H9 (cell line): ENCODE results near the gene KLF11. TPM values are rescaled to one million over a fixed set of nuclear protein-coding genes. Genes with fewer than 3 reads are reported as not detected.
A peak's percentile ranks its signal among the peaks of the same experiment; 100 is the strongest.

Experiments
- DNase-seq: peaks from one replicate; pipeline ENCODE4 v3.0.0-alpha.2; 2017
- H2AFZ ChIP-seq: one replicate; pipeline ENCODE4 v1.6.1; 2013; ENCODE audit warnings: mild to moderate bottlenecking, low read length, control low read depth, moderate library complexity
- H2AK5ac ChIP-seq: 2 replicates; pipeline ENCODE4 v1.6.1; 2013; ENCODE audit warnings: low read length, control low read depth, mixed read lengths; ENCODE audit not compliant: insufficient read length
- H2BK120ac ChIP-seq: one replicate; pipeline ENCODE4 v1.6.1; 2013; ENCODE audit warnings: low read depth, mild to moderate bottlenecking, low read length, control low read depth, inconsistent platforms; ENCODE audit not compliant: poor library complexity, severe bottlenecking
- H2BK12ac ChIP-seq: 2 replicates; pipeline ENCODE4 v1.6.1; 2013; ENCODE audit warnings: low read length, control low read depth, mixed read lengths, low read depth; ENCODE audit not compliant: insufficient read length
- H2BK15ac ChIP-seq: 2 replicates; pipeline ENCODE4 v1.6.1; 2013; ENCODE audit warnings: low read depth, low read length, control low read depth
- H2BK20ac ChIP-seq: one replicate; pipeline ENCODE4 v1.6.1; 2013; ENCODE audit warnings: low read depth, mild to moderate bottlenecking, low read length, control low read depth, inconsistent platforms; ENCODE audit not compliant: poor library complexity, severe bottlenecking
- H2BK5ac ChIP-seq: 2 replicates; pipeline ENCODE4 v1.6.1; 2013; ENCODE audit warnings: low read length, control low read depth, mixed read lengths; ENCODE audit not compliant: insufficient read length
- H3K14ac ChIP-seq: 2 replicates; pipeline ENCODE4 v1.6.1; 2013; ENCODE audit warnings: low read length, control low read depth; ENCODE audit not compliant: insufficient read depth
- H3K18ac ChIP-seq: 2 replicates; pipeline ENCODE4 v1.6.1; 2013; ENCODE audit warnings: low read depth, mild to moderate bottlenecking, mixed read lengths, low read length, control low read depth; ENCODE audit not compliant: insufficient read length
- H3K23ac ChIP-seq: 2 replicates; pipeline ENCODE4 v1.6.1; 2013; ENCODE audit warnings: low read length, control low read depth, mixed read lengths, low read depth; ENCODE audit not compliant: insufficient read length
- H3K23me2 ChIP-seq: 2 replicates; pipeline ENCODE4 v1.6.1; 2013; ENCODE audit warnings: low read depth, mild to moderate bottlenecking, mixed read lengths, low read length, control low read depth; ENCODE audit not compliant: insufficient read length, poor library complexity, severe bottlenecking
- H3K27ac ChIP-seq: 2 replicates; pipeline ENCODE4 v1.5.1; 2013; ENCODE audit warnings: low read length, control low read depth, mixed read lengths, low read depth; ENCODE audit not compliant: insufficient read length
- H3K27me3 ChIP-seq: 2 replicates; pipeline ENCODE4 v1.6.1; 2013; ENCODE audit warnings: low read length, control low read depth, inconsistent platforms; ENCODE audit not compliant: insufficient read depth
- H3K4ac ChIP-seq: 2 replicates; pipeline ENCODE4 v1.6.1; 2013; ENCODE audit warnings: low read depth, mild to moderate bottlenecking, control low read depth, inconsistent platforms, low read length, moderate library complexity
- H3K4me1 ChIP-seq: 2 replicates; pipeline ENCODE4 v1.6.1; 2013; ENCODE audit warnings: low read length, control low read depth, inconsistent platforms; ENCODE audit not compliant: insufficient read depth
- H3K4me2 ChIP-seq: 2 replicates; pipeline ENCODE4 v1.6.1; 2013; ENCODE audit warnings: low read length, control low read depth, mixed read lengths; ENCODE audit not compliant: insufficient read length, insufficient read depth
- H3K56ac ChIP-seq: 2 replicates; pipeline ENCODE4 v1.6.1; 2013; ENCODE audit warnings: low read depth, mild to moderate bottlenecking, mixed read lengths, low read length, control low read depth; ENCODE audit not compliant: insufficient read length
- H3K79me1 ChIP-seq: 2 replicates; pipeline ENCODE4 v1.6.1; 2013; ENCODE audit warnings: low read depth, mild to moderate bottlenecking, moderate library complexity, low read length, control low read depth, inconsistent platforms; ENCODE audit not compliant: insufficient read depth, poor library complexity, severe bottlenecking
- H3K79me2 ChIP-seq: 2 replicates; pipeline ENCODE4 v1.6.1; 2013; ENCODE audit warnings: low read length, control low read depth, inconsistent platforms; ENCODE audit not compliant: insufficient read depth
- H3K9ac ChIP-seq: 2 replicates; pipeline ENCODE4 v1.6.1; 2013; ENCODE audit warnings: low read length, control low read depth, mixed read lengths; ENCODE audit not compliant: insufficient read length; ENCODE audit errors: extremely low read depth
- H3K9me3 ChIP-seq: one replicate; pipeline ENCODE4 v1.6.1; 2013; ENCODE audit warnings: low read depth, low read length, inconsistent platforms; ENCODE audit not compliant: control insufficient read depth
- H3T11ph ChIP-seq: one replicate; pipeline ENCODE4 v1.6.1; 2013; ENCODE audit warnings: mild to moderate bottlenecking, low read length, control low read depth, inconsistent platforms
- H4K20me1 ChIP-seq: one replicate; pipeline ENCODE4 v1.6.1; 2013; ENCODE audit not compliant: control insufficient read depth, insufficient read length, insufficient read depth
- H4K5ac ChIP-seq: 2 replicates; pipeline ENCODE4 v1.6.1; 2013; ENCODE audit warnings: low read depth, mild to moderate bottlenecking, mixed read lengths, low read length, control low read depth; ENCODE audit not compliant: insufficient read length
- H4K8ac ChIP-seq: replicated peaks from 2 replicates; pipeline ENCODE4 v1.6.1; 2013; ENCODE audit warnings: low read length, control low read depth, mixed read lengths, low read depth; ENCODE audit not compliant: insufficient read length
- H4K91ac ChIP-seq: 2 replicates; pipeline ENCODE4 v1.6.1; 2013; ENCODE audit warnings: low read depth, mild to moderate bottlenecking, moderate library complexity, mixed read lengths, low read length, control low read depth; ENCODE audit not compliant: insufficient read length
- H3K27ac Mint-ChIP-seq, 3 experiments: 2 replicates in 2 of 3; 3 replicates in 1 of 3; pipeline ENCODE4 v1.8.0; 2020 to 2021; ENCODE audit warnings: mixed read lengths in 3 of 3, mild to moderate bottlenecking in 1 of 3, moderate library complexity in 1 of 3
- H3K27me3 Mint-ChIP-seq: 2 replicates; pipeline ENCODE4 v1.8.0; 2021; ENCODE audit warnings: low read depth, mild to moderate bottlenecking, moderate library complexity, mixed read lengths
- H3K36me3 Mint-ChIP-seq, 3 experiments: 2 replicates in 2 of 3; 3 replicates in 1 of 3; pipeline ENCODE4 v1.8.0; 2020 to 2021; ENCODE audit warnings: low read depth in 3 of 3, mixed read lengths in 3 of 3; ENCODE audit not compliant: insufficient read depth in 1 of 3
- H3K4me1 Mint-ChIP-seq, 2 experiments: 2 replicates each; pipeline ENCODE4 v1.8.0; 2020; ENCODE audit warnings: mixed read lengths in 2 of 2
- H3K4me3 Mint-ChIP-seq, 2 experiments: 2 replicates in 1 of 2; 3 replicates in 1 of 2; pipeline ENCODE4 v1.8.0; 2020 to 2021; ENCODE audit warnings: mild to moderate bottlenecking in 2 of 2, mixed read lengths in 2 of 2, moderate library complexity in 1 of 2
- H3K9me3 Mint-ChIP-seq, 2 experiments: 2 replicates in 1 of 2; 3 replicates in 1 of 2; pipeline ENCODE4 v1.8.0; 2020; ENCODE audit warnings: mild to moderate bottlenecking in 2 of 2, mixed read lengths in 2 of 2, moderate library complexity in 1 of 2
- CTCF ChIP-seq: fragments of 200-600 bp; sonication (generic); conservative IDR thresholded peaks from 3 replicates; pipeline ENCODE4 v1.8.0; 2021; ENCODE audit warnings: antibody characterized with exemption, mild to moderate bottlenecking
- WGBS: extraction: QIAGEN DNeasy Blood & Tissue Kit; methylation state at CpG from one replicate; pipeline ENCODE4 v1.1.7; 2013; ENCODE audit warnings: missing lambda C conversion rate, low lambda C conversion rate, mixed read lengths; ENCODE audit not compliant: insufficient read length; ENCODE audit errors: extremely low coverage; 5-methylcytosine and 5-hydroxymethylcytosine counted together
- total RNA-seq: library from RNA; stranded (reverse); gene quantifications from 2 replicates; pipeline ENCODE4 v1.2.1, GENCODE V29; 2021

KLF11 gene
- total RNA-seq, 1 experiment from 2014 or later, result 15.5 TPM

- Histone ChIP-seq H2BK20ac (no peak overlapping the region), H3K79me1 (no peaks in the 10 kb centered on the region), H4K5ac (no peak overlapping the region), H4K8ac (no peak overlapping the region), H4K20me1 (no peaks in the 10 kb centered on the region), H3K18ac (no peak overlapping the region), H3K23me2 (no peaks in the 10 kb centered on the region), H3K79me2 (no peaks in the 10 kb centered on the region), H2BK15ac (no peak overlapping the region), H4K91ac (no peak overlapping the region), H3K56ac (no peak overlapping the region), H3K27me3 (no peaks in the 10 kb centered on the region), H3T11ph (no peak overlapping the region), H3K27ac (no peak overlapping the region), H3K9ac (no peak overlapping the region), H2AFZ (no peak overlapping the region), H3K9me3 (no peaks in the 10 kb centered on the region), H2AK5ac (no peak overlapping the region), H2BK5ac (no peak overlapping the region), H2BK120ac (no peak overlapping the region), H3K14ac (no peak overlapping the region), H3K4me1 (no peaks in the 10 kb centered on the region), H3K23ac (no peak overlapping the region), H3K4ac (no peak overlapping the region), H3K4me2 (no peak overlapping the region), H2BK12ac (no peak overlapping the region)
- no CpG with 5 or more reads among the region's 11 CpGs for WGBS
- Mint-ChIP-seq H3K27ac (peak overlapping the region in 1 of 3 experiments; percentile 10; a peak in 2 of 7 replicates), H3K4me1 (peaks cover 6% of the 10 kb centered on the region in 2 experiments; a peak in 3 of 4 replicates), H3K36me3 (peaks cover 0 to 5% (median 0%) of the 10 kb centered on the region in 3 experiments; a peak in 1 of 7 replicates), H3K4me3 (no peak overlapping the region), H3K9me3 (no peaks in the 10 kb centered on the region), H3K27me3 (peaks cover 3% of the 10 kb centered on the region; the same call in 1 of the 2 replicates)
- no peak for DNase-seq
- no peak for TF ChIP-seq CTCF
These were observed 48.9 kb upstream of the KLF11 start for GRCh38 chr2:9994462-9994861.
